Endothelial cell of umbilical vein (primary cell): Measurements from ENCODE around the gene CD164L2.

Experiments used
- CTCF ChIP-seq, 2 donors: IDR thresholded peaks; 1 replicate in 1 of 2; 2 replicates in 1 of 2; pipeline ENCODE4 v1.5.1; 2011; ENCODE audit warnings: low read length in 2 of 2, mild to moderate bottlenecking in 2 of 2, moderate library complexity in 2 of 2, control low read depth in 1 of 2, inconsistent platforms in 1 of 2, low read depth in 1 of 2; ENCODE audit not compliant: insufficient read depth in 1 of 2; ENCODE audit errors: extremely low read depth in 1 of 2
- EZH2 ChIP-seq: IDR thresholded peaks from 2 replicates; pipeline ENCODE4 v1.6.1; 2012; ENCODE audit warnings: borderline replicate concordance, low read depth, mild to moderate bottlenecking, moderate library complexity, low read length, inconsistent platforms; ENCODE audit not compliant: severe bottlenecking
- MYC ChIP-seq: IDR thresholded peaks from one replicate; pipeline ENCODE4 v1.6.1; 2011; ENCODE audit warnings: mild to moderate bottlenecking, low read depth, low read length
- POLR2A ChIP-seq: IDR thresholded peaks from 2 replicates; pipeline ENCODE4 v1.6.1; 2012; ENCODE audit warnings: low read depth, mild to moderate bottlenecking, control low read depth, low read length
- POLR2AphosphoS5 ChIP-seq: IDR thresholded peaks from 2 replicates; pipeline ENCODE4 v1.6.1; 2012; ENCODE audit warnings: low read depth, mild to moderate bottlenecking, control low read depth, low read length, moderate library complexity; ENCODE audit not compliant: insufficient read depth
- TF ChIP-seq, protein P1 (sequence below): IDR thresholded peaks from 2 replicates; pipeline ENCODE4 v1.6.1; 2011; ENCODE audit not compliant: insufficient read depth, insufficient read length

DNA sequence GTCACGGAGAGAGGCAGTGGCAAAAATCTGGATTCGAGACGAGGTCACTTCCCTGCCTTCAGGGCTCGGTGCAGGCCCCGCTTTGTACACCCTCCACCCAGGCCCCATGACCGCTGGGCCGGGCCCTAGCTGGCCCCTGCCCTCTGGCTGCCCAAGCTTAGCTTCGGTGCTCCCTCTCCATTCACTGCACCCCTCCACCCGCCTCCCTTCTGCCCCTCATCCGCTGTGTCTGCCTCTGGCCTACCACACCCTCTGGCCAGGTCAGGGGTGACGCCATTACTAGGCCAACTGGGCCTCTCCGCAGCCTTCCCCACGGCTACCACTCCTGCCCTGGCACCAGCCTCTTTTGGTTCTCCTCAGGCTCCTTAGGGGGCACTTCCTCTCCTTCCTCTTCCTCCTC lies 528 bp upstream of the CD164L2 start:
- TF ChIP-seq CTCF (IDR thresholded peaks at IDR 0.05; ENCODE audit: extremely low read depth in 1 of 2, insufficient read depth in 1 of 2, low read depth in 1 of 2, low read length in 2 of 2): no peak
- TF ChIP-seq POLR2AphosphoS5: no peak
- TF ChIP-seq POLR2A: no peak
- TF ChIP-seq, protein P1, sequence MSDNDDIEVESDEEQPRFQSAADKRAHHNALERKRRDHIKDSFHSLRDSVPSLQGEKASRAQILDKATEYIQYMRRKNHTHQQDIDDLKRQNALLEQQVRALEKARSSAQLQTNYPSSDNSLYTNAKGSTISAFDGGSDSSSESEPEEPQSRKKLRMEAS: no peak
- TF ChIP-seq MYC: no peak
- TF ChIP-seq EZH2: no peak
